Activated CD8-positive, alpha-beta memory T cell treated with anti-CD3 and anti-CD28 coated beads, Interleukin-2, amount 50 U/mL, for 4 hours (primary cell): ENCODE results near the gene PARL.
"Not testable (repeated sequence)": the region's sequence is repeated elsewhere in the genome, so short reads cannot be mapped to it uniquely, and the experiment has no call there.

Source experiments
- DNase-seq: peaks from one replicate; pipeline ENCODE4 v3.0.0-alpha.2; 2020

The PARL gene

GRCh38 chr3:183816681-183817510 lies 67.8 kb downstream of the PARL start:
- DNase-seq = no peak

GRCh38 chr3:183815951-183816475 lies 68.7 kb downstream of the PARL start:
- DNase-seq = no peak

- DNase-seq = no peak
Observed at GRCh38 chr3:183815563-183815940, 69.1 kb downstream of the PARL start.

- DNase-seq = no peak
Observed at GRCh38 chr3:183814240-183814639, 70.4 kb downstream of the PARL start.

GRCh38 chr3:183812761-183813445 lies 71.8 kb downstream of the PARL start:
- no peak for DNase-seq

GRCh38 chr3:183811638-183812037 lies 73.0 kb downstream of the PARL start:
- no peak for DNase-seq

GRCh38 chr3:183810643-183811594 lies 73.8 kb downstream of the PARL start:
- no peak for DNase-seq

GRCh38 chr3:183809270-183809669 lies 75.4 kb downstream of the PARL start:
- DNase-seq = no peak

- no peak for DNase-seq
Observed at GRCh38 chr3:183808355-183808754, 76.3 kb downstream of the PARL start.

GRCh38 chr3:183807881-183808280 lies 76.8 kb downstream of the PARL start:
- DNase-seq = no peak

GRCh38 chr3:183807209-183807728 lies 77.4 kb downstream of the PARL start:
- DNase-seq = no peak

GRCh38 chr3:183802989-183803388 lies 81.7 kb downstream of the PARL start:
- no peak for DNase-seq

GRCh38 chr3:183801601-183802000 lies 83.1 kb downstream of the PARL start:
- DNase-seq = no peak

- DNase-seq = no peak
Observed at GRCh38 chr3:183800243-183800863, 84.3 kb downstream of the PARL start.

- DNase-seq = no peak
Observed at GRCh38 chr3:183799461-183799860, 85.2 kb downstream of the PARL start.

- DNase-seq = no peak
Observed at GRCh38 chr3:183797996-183798395, 86.7 kb downstream of the PARL start.

GRCh38 chr3:183796372-183796771 lies 88.3 kb downstream of the PARL start:
- DNase-seq = no peak

- DNase-seq = no peak
Observed at GRCh38 chr3:183794452-183794851, 90.2 kb downstream of the PARL start.

GRCh38 chr3:183792976-183793375 lies 91.7 kb downstream of the PARL start:
- no peak for DNase-seq

GRCh38 chr3:183790700-183791099 lies 94.0 kb downstream of the PARL start:
- DNase-seq = no peak

- DNase-seq = no peak
Observed at GRCh38 chr3:183789826-183790225, 94.9 kb downstream of the PARL start.

GRCh38 chr3:183784503-183784902 lies 100.2 kb downstream of the PARL start:
- not testable (repeated sequence) for DNase-seq
